Measurements from ENCODE around the gene GOLM1.

Gene GOLM1

DNA sequence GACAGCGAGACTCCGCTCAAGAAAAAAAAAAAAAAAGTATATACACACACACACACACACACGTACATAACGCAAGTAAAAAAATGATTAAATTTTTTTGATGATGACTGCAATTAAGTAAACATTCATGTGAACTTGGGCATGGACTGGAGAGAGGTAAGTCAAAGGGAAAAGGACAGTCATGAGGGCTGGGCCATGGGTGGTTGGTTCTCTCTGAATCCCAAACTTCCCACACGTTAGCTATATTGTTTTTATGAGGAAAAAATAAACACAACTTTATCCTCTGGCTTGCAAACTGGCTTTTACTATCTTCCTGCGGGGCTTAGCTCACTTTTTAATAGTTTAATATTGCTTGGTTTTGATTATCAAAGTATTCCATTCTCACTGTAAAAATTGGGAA, 53.7 kb downstream of the GOLM1 start:
- DNase-seq (ENCODE audit: low read depth), result no peak

DNA sequence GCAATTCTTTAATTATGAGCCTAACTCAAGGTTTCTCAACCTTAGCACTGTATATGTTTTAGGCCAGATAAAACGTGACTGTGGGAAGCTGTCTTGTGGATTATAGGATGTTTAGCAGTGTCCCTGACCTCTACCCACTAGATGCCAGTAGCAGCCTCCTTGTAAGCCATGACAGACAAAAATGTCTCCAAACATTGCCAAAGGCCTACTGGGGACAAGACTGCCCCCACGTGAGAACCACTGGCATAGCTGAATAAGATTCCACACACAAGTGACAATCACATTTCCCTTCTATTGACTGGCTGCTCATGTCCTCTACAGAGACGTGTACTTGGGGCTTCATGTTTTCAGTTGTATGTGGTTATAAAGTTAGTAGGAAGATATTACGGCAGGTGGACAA, 55.4 kb downstream of the GOLM1 start:
- no peak for DNase-seq (ENCODE audit: low read depth)

DNA sequence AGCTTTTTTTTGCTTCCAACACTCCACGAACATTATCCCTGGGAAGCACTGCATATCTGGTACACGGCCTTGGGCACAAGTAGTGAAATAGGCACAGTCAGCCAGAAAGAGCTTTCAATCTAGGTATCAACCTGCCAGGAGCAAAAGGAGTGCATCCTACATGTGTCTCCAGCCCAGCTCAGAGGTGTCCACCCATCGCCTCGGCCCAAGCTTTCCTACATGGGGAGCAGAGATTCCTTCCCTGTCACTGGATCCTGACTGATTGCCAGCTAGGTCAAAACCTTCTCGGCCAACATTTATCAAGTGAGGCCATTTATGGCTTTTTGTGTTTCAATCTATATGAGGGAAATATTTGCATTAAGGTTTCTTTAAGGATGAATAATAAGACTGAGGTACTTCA, 55.8 kb downstream of the GOLM1 start:
- DNase-seq (ENCODE audit: low read depth), result no peak

- no peak for DNase-seq (ENCODE audit: low read depth)
Measured at GRCh38 chr9:86042199-86042978, 57.0 kb downstream of the GOLM1 start.

DNA sequence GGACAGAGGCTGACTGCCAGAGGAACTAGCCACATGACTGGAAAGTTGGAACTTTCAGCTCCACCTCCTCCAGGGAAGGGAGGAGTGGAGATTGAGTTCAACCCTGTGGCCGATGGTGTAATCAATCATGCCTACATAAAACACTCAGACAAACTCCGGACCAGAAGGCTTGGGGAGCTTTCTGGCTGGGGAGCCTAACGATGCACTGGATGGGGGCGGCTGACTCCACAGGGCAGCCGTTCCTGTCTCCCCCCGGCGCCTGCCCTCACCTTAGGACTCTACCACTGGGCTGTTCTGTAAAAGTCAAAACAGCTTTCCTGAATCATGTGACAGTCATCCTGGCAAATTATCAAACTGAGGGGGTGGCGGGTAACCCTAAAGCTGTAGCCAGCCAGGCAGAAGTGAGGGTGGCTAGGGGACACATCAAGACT, 58.0 kb downstream of the GOLM1 start:
- DNase-seq (ENCODE audit: low read depth), result no peak

GRCh38 chr9:86040861-86041155, 58.5 kb downstream of the GOLM1 start:
- no peak for DNase-seq (ENCODE audit: low read depth)

GRCh38 chr9:86039991-86040860, 59.1 kb downstream of the GOLM1 start:
- DNase-seq (ENCODE audit: low read depth), result no peak

DNA sequence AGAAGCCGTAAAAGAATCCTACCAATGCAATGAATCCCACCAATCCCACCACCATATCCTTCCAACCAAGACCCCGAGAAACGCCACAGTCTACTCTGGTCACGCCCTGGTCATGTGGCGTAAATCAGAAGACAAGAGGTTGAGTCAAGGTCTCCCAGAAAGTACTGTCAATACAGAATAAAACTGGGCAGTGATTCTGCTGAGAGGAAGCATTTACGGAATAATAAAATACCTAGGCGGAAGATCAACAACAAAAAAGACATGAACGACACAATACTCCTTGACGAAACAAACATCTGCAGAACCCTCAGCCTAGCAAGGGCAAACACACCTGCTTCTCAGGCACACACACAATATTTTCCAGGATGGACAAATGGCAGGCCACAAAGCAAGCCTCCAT, 62.8 kb downstream of the GOLM1 start:
- DNase-seq (ENCODE audit: low read depth), result no peak

GRCh38 chr9:86035827-86036440, 63.4 kb downstream of the GOLM1 start:
- DNase-seq (ENCODE audit: low read depth), result no peak

DNA sequence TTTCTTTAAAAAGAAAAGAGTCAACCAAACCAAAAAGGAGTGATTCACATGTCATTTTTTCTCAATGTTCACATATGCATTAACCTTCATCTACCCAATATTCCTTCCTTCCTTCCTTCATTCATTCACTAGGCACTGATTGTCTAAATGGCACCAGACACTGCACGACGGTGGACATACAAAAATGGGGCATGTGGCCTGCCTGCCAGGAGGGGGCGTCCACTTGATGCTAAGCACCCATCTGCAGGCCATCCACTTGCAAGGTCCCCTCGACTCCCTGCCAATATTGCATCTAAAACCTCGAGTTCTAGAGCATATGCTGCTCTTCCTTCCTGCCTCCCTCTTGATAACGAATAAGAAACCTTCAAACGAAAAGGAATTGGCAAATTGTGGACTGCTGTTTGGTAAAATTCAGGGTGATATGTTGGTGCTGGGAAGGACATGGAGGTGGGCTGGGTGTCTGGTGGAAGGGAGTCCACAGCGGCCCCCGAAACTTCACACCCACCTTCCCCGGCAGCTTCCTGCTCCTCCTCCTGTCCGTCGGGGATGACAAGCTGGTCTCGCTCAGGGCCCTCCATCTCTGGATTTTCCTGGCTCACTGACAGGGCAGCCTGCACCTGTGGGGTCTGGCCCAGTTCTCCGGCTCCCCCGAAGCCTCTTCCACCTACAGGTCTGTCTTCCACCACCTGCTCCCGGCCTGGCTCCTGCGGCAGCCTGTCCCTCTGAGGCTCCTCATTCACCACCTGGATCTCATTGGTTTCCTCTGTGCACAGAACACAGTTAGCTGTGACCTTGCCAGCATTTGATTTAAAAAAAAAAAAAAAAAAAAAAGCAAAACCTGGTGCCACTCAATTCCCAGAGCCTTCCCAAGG, 64.3 kb downstream of the GOLM1 start:
- DNase-seq (ENCODE audit: low read depth), result no peak

DNA sequence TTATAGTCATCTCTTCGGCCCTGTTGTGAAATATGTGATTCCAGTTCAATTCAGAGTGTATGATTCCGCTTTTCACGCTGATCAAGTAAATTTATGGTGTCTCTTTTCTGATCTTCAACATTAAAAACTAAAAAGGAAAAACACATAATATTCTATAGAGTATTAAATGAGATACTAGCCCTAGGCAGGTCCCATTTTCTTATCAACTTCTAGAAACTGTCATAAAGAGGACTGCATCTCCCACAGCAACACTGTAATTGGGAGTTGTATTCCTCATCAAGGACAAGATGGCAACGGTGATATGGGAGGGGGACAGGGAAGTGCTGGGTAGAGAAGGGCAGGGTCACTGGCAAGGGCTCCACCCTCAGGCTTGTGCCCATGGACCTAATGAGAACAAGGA, 71.6 kb downstream of the GOLM1 start:
- DNase-seq (ENCODE audit: low read depth), result no peak

DNA sequence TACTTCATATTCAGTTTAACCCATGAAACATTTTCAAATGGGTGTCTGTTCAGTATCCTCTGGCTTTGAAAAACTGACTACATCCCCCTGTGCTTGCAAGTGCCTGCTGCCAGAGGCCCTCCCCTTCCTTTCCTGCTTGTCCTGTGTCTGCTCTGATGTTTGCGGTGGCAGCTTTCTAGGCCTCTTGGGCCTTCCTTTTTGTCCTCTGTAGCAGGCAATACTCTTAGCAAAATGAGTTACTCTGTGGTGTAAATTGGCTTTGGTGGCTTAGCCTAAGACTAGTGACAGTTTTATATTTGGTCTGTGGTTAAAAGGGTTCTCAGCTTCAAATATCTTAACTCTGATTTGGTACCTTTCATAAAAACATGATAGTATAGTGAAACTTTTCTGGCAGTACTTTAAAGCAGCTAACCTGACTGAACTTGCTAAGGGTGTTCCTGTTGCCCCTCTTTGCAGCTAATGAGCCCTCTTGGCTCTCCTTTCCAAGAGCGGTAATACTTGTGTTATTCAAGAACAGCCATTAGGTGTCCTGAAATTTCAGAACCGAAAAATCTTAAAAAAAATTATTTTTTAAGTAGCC, 76.6 kb downstream of the GOLM1 start:
- DNase-seq (ENCODE audit: low read depth), result no peak

GRCh38 chr9:86021166-86021565, 78.2 kb downstream of the GOLM1 start:
- DNase-seq (ENCODE audit: low read depth), result no peak

- DNase-seq (ENCODE audit: low read depth), result no peak
Measured at GRCh38 chr9:86020731-86021130, 78.6 kb downstream of the GOLM1 start.

GRCh38 chr9:86009133-86009532, 90.2 kb downstream of the GOLM1 start:
- no peak for DNase-seq (ENCODE audit: low read depth)

DNA sequence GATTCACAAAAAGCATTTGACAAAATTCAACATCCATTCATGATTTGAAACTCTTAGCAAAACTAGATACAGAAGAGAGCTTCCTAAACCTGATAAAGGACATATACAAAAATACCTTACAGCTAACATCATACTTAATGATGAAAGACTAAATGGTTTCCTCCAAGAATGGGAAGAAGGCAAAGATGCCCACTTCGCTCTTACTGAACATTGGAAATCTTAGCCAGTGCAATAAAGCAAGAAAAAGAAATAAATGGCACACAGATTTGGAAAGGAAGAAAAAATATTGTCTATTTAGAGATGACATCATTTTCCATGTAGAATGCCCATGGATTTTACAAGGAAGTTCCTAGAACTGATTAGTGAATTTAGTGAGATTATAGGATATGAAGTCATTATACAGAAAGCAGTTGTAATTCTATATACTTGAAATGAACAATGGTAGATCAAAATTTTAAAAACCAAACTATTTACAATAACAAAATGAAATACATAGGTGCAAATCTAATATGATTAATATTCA, 94.0 kb downstream of the GOLM1 start:
- DNase-seq (ENCODE audit: low read depth), result no peak

GRCh38 chr9:85995599-85995998, 103.8 kb downstream of the GOLM1 start:
- no peak for DNase-seq (ENCODE audit: low read depth)

GRCh38 chr9:85995097-85995496, 104.3 kb downstream of the GOLM1 start:
- DNase-seq (ENCODE audit: low read depth), result no peak

GRCh38 chr9:85994191-85994590, 105.2 kb downstream of the GOLM1 start:
- no peak for DNase-seq (ENCODE audit: low read depth)

GRCh38 chr9:85987236-85987635, 112.1 kb downstream of the GOLM1 start:
- DNase-seq (ENCODE audit: low read depth), result no peak

GRCh38 chr9:85984457-85984856, 114.9 kb downstream of the GOLM1 start:
- DNase-seq (ENCODE audit: low read depth), result no peak

DNA sequence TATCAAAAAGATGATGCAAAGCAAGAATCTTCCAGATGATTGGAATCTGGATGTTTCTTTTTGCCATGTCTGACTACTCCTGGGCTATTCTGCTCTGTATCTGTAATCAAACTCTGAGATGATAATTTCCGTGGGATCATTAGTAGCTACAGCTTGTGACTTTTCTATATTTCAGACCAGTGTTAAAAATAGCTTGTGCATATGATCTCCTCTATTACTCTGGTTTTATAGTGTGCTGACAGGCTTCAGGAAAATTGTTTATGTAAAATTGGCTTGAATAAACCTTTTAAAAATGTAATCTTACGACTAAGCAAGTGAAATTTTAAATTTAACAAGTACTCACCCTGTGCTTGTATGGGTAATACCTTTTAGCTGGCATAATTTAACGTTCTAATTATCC, 118.0 kb downstream of the GOLM1 start:
- DNase-seq (ENCODE audit: low read depth), result no peak
